Head of caudate nucleus (tissue), 42 donors: ENCODE data around the gene CLEC4A.
"Not testable (repeated sequence)": the region's sequence is repeated elsewhere in the genome, so short reads cannot be mapped to it uniquely, and the experiment has no call there.

ENCODE experiments used
- DNase-seq, 42 donors: peaks; one replicate each; pipeline versions ENCODE4 v3.0.0 to v3.0.0-alpha.2; 2020 to 2021; ENCODE audit warnings: mixed read lengths in 7 of 42
- intact Hi-C: fragments of 100-400 bp; cut with DNase I; formaldehyde crosslinking; loops from one replicate; pipeline ENCODE4 v1.15.0; 2022

Gene CLEC4A

GRCh38 chr12:8120072-8120713 is 3.2 kb upstream of the CLEC4A start:
- intact Hi-C loops = no loop called here
- no peak for DNase-seq

- DNase-seq = no peak
- intact Hi-C loops = no loop called here
These were observed 3.7 kb downstream of the CLEC4A start for GRCh38 chr12:8127138-8127537.

- intact Hi-C loops, DNase-seq: not testable (repeated sequence)
These were observed 10.4 kb downstream of the CLEC4A start for GRCh38 chr12:8133636-8134397.

GRCh38 chr12:8134398-8134930 is 11.0 kb downstream of the CLEC4A start:
- intact Hi-C loops, DNase-seq: not testable (repeated sequence)

GRCh38 chr12:8141647-8142046 is 18.2 kb downstream of the CLEC4A start:
- intact Hi-C loops, DNase-seq: not testable (repeated sequence)

GRCh38 chr12:8143261-8143660 is 19.8 kb downstream of the CLEC4A start:
- intact Hi-C loops = no loop called here
- no peak for DNase-seq

GRCh38 chr12:8145754-8146441 is 22.5 kb downstream of the CLEC4A start:
- intact Hi-C loops = no loop called here
- peak; percentile 37 to 85 (median 68) for DNase-seq

GRCh38 chr12:8146442-8146771 is 23.0 kb downstream of the CLEC4A start:
- intact Hi-C loops = no loop called here
- DNase-seq = no peak

- no peak for DNase-seq
- intact Hi-C loops = no loop called here
These were observed 31.1 kb downstream of the CLEC4A start for GRCh38 chr12:8154526-8154925.

- no peak for DNase-seq
- intact Hi-C loops = no loop called here
These were observed 33.0 kb downstream of the CLEC4A start for GRCh38 chr12:8156416-8156815.

GRCh38 chr12:8156845-8157244 is 33.4 kb downstream of the CLEC4A start, which contains the start of gene ZNF705A:
Gene ZNF705A, plus strand, starts transcription at chr12:8157015. Its CDS starts 15,611 bp downstream, at chr12:8172626.
- DNase-seq = no peak
- intact Hi-C loops = no loop called here

GRCh38 chr12:8157484-8158198 is 34.2 kb downstream of the CLEC4A start:
- intact Hi-C loops = no loop called here
- no peak for DNase-seq

GRCh38 chr12:8172911-8173310 is 49.5 kb downstream of the CLEC4A start:
- peak in 1 of 42 donors; percentile 9 for DNase-seq
- intact Hi-C loops = not testable (repeated sequence)

- peak; percentile 52 to 93 (median 84) for DNase-seq
- intact Hi-C loops = not testable (repeated sequence)
These were observed 56.7 kb downstream of the CLEC4A start for GRCh38 chr12:8179989-8180585.

- DNase-seq, intact Hi-C loops: not testable (repeated sequence)
These were observed 57.9 kb downstream of the CLEC4A start for GRCh38 chr12:8181271-8181670.

GRCh38 chr12:8182923-8183322 is 59.5 kb downstream of the CLEC4A start:
- DNase-seq, intact Hi-C loops: not testable (repeated sequence)

- intact Hi-C loops = not testable (repeated sequence)
These were observed 59.9 kb downstream of the CLEC4A start for GRCh38 chr12:8183346-8183745.

GRCh38 chr12:8184206-8184605 is 60.8 kb downstream of the CLEC4A start:
- DNase-seq, intact Hi-C loops: not testable (repeated sequence)

More at GRCh38 chr12:8183346-8183745, 59.9 kb downstream of the CLEC4A start:
- not testable (repeated sequence) for DNase-seq

GRCh38 chr12:8188088-8188487 is 64.7 kb downstream of the CLEC4A start:
- intact Hi-C loops, DNase-seq: not testable (repeated sequence)
